Prostate gland (tissue), 2 donors: ENCODE measurements around the gene CSMD2.

Experiments
- POLR2A ChIP-seq: fragments of 450-650 bp; IDR thresholded peaks from one replicate; pipeline ENCODE4 v1.6.1; 2016; ENCODE audit warnings: antibody characterized with exemption, mild to moderate bottlenecking
- TF ChIP-seq, protein P1 (sequence below), 4 experiments: fragments of 200-600 bp in 2 of 4; fragments of 450-650 bp in 2 of 4; sonication (generic) in 2 of 4; IDR thresholded peaks; 1 replicate in 3 of 4; 2 replicates in 1 of 4; pipeline ENCODE4 v1.5.1; 2016 to 2019; ENCODE audit warnings: antibody characterized with exemption in 4 of 4, mild to moderate bottlenecking in 2 of 4, moderate library complexity in 2 of 4

- TF ChIP-seq, protein P1, sequence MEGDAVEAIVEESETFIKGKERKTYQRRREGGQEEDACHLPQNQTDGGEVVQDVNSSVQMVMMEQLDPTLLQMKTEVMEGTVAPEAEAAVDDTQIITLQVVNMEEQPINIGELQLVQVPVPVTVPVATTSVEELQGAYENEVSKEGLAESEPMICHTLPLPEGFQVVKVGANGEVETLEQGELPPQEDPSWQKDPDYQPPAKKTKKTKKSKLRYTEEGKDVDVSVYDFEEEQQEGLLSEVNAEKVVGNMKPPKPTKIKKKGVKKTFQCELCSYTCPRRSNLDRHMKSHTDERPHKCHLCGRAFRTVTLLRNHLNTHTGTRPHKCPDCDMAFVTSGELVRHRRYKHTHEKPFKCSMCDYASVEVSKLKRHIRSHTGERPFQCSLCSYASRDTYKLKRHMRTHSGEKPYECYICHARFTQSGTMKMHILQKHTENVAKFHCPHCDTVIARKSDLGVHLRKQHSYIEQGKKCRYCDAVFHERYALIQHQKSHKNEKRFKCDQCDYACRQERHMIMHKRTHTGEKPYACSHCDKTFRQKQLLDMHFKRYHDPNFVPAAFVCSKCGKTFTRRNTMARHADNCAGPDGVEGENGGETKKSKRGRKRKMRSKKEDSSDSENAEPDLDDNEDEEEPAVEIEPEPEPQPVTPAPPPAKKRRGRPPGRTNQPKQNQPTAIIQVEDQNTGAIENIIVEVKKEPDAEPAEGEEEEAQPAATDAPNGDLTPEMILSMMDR (IDR thresholded peaks at IDR 0.05): no peak
- no peak for TF ChIP-seq POLR2A
These were observed 239.4 kb downstream of the CSMD2 start for GRCh38 chr1:33925586-33925985.
